Measurements from ENCODE around the gene TMEM184B. TPM values are rescaled to one million over a fixed set of nuclear protein-coding genes. Genes with fewer than 3 reads are reported as not detected.

Gene TMEM184B
- total RNA-seq, 2 donors from 2014 or later, result 55.4 to 57.6 TPM

GRCh38 chr22:38262051-38262795 is 10.6 kb downstream of the TMEM184B start:
- Histone ChIP-seq H3K27me3 (ENCODE audit: control insufficient read depth, insufficient read depth, low read length, poor library complexity, severe bottlenecking) (no peaks in the 10 kb centered on the region), H3K27ac (ENCODE audit: low read depth, low read length) (no peak overlapping the region), H3K4me3 (ENCODE audit: low read length) (no peak overlapping the region), H3K9ac (ENCODE audit: extremely low read depth, low read length, poor library complexity, severe bottlenecking) (no peak overlapping the region), H3K36me3 (ENCODE audit: control insufficient read depth, insufficient read depth, low read length) (peaks cover 16% of the 10 kb centered on the region), H3K9me3 (ENCODE audit: control insufficient read depth, low read length) (no peaks in the 10 kb centered on the region), H3K4me1 (ENCODE audit: control insufficient read depth, insufficient read depth, low read length) (peaks cover 3% of the 10 kb centered on the region)
- no peak overlapping the region for H3K4me3 Mint-ChIP-seq
- H3K36me3 Mint-ChIP-seq (ENCODE audit: low read depth), result peaks cover 15% of the 10 kb centered on the region
- H3K4me1 Mint-ChIP-seq, result peaks cover 28% of the 10 kb centered on the region
- H3K27ac Mint-ChIP-seq, result peak overlapping the region; percentile 40
- H3K9me3 Mint-ChIP-seq, result no peaks in the 10 kb centered on the region
- peak; percentile 89 for TF ChIP-seq CTCF (conservative IDR thresholded peaks at IDR 0.05)
- WGBS, 2 experiments (ENCODE audit: insufficient coverage in 1 of 2, insufficient read length in 1 of 2), result 78 to 90% methylated on average over 13 to 20 of the region's 20 CpGs
- peak; percentile 90 for DNase-seq
- H3K27me3 Mint-ChIP-seq (ENCODE audit: insufficient read depth), result no peaks in the 10 kb centered on the region

GRCh38 chr22:38260761-38261681 is 11.8 kb downstream of the TMEM184B start:
- no peak overlapping the region for H3K27ac Mint-ChIP-seq
- 79 to 90% methylated on average over 2 to 15 of the region's 15 CpGs for WGBS, 2 experiments (ENCODE audit: insufficient coverage in 1 of 2, insufficient read length in 1 of 2)

More at GRCh38 chr22:38260761-38261681, 11.8 kb downstream of the TMEM184B start:
- Mint-ChIP-seq H3K9me3 (no peaks in the 10 kb centered on the region), H3K27me3 (ENCODE audit: insufficient read depth) (no peaks in the 10 kb centered on the region), H3K36me3 (ENCODE audit: low read depth) (peaks cover 15% of the 10 kb centered on the region), H3K4me3 (no peak overlapping the region), H3K4me1 (peaks cover 22% of the 10 kb centered on the region)
- Histone ChIP-seq H3K27ac (ENCODE audit: low read depth, low read length) (peak overlapping the region; percentile 79), H3K9ac (ENCODE audit: extremely low read depth, low read length, poor library complexity, severe bottlenecking) (peak overlapping the region; percentile 7), H3K36me3 (ENCODE audit: control insufficient read depth, insufficient read depth, low read length) (peaks cover 14% of the 10 kb centered on the region), H3K9me3 (ENCODE audit: control insufficient read depth, low read length) (no peaks in the 10 kb centered on the region), H3K4me1 (ENCODE audit: control insufficient read depth, insufficient read depth, low read length) (peaks cover 3% of the 10 kb centered on the region), H3K4me3 (ENCODE audit: low read length) (no peak overlapping the region), H3K27me3 (ENCODE audit: control insufficient read depth, insufficient read depth, low read length, poor library complexity, severe bottlenecking) (no peaks in the 10 kb centered on the region)
- TF ChIP-seq CTCF (conservative IDR thresholded peaks at IDR 0.05), result no peak
- no peak for DNase-seq
